HG03575 (cell line): ENCODE measurements around the gene LSR.
A peak's percentile ranks its signal among the peaks of the same experiment; 100 is the strongest.

ENCODE experiments used
- ATAC-seq: cut with Tn5 transposase; IDR thresholded peaks from one replicate; pipeline ENCODE4 v1.9.1; 2021; ENCODE audit not compliant: unreplicated experiment, insufficient number of reproducible peaks, low FRiP score; ENCODE audit errors: extremely low read depth

The LSR gene

GRCh38 chr19:35248310-35249145, at the start of gene LSR:
Gene LSR (plus strand): TSS chr19:35249002. CDS start chr19:35249023, 21 bp downstream.
- ATAC-seq = no peak

GRCh38 chr19:35199481-35199880, 49.3 kb upstream of the LSR start:
- no peak for ATAC-seq

- ATAC-seq = no peak
Measured at GRCh38 chr19:35202722-35203688, 45.8 kb upstream of the LSR start.

- ATAC-seq = no peak
Measured at GRCh38 chr19:35204799-35205732, 43.7 kb upstream of the LSR start.

- no peak for ATAC-seq
Measured at GRCh38 chr19:35205733-35206323, 43.0 kb upstream of the LSR start.

- no peak for ATAC-seq
Measured at GRCh38 chr19:35206379-35206778, 42.4 kb upstream of the LSR start.

- no peak for ATAC-seq
Measured at GRCh38 chr19:35206855-35207254, 41.9 kb upstream of the LSR start.

- ATAC-seq = no peak
Measured at GRCh38 chr19:35207391-35207871, 41.4 kb upstream of the LSR start.

- ATAC-seq = no peak
Measured at GRCh38 chr19:35208121-35208520, 40.7 kb upstream of the LSR start.

- ATAC-seq = no peak
Measured at GRCh38 chr19:35209646-35210045, 39.2 kb upstream of the LSR start.

- ATAC-seq = no peak
Measured at GRCh38 chr19:35211545-35212230, 37.1 kb upstream of the LSR start.

- no peak for ATAC-seq
Measured at GRCh38 chr19:35212241-35212640, 36.6 kb upstream of the LSR start.

- peak; percentile 48 for ATAC-seq
Measured at GRCh38 chr19:35213663-35214632, 34.9 kb upstream of the LSR start.

GRCh38 chr19:35214766-35215422, 33.9 kb upstream of the LSR start:
- ATAC-seq = no peak

GRCh38 chr19:35216016-35216832, 32.6 kb upstream of the LSR start:
- no peak for ATAC-seq
